SK-N-SH (cell line): Measurements from ENCODE around the gene SPATA32. TPM values are rescaled to one million over a fixed set of nuclear protein-coding genes. Genes with fewer than 3 reads are reported as not detected.

ENCODE experiments used
- CTCF ChIA-PET: fragments of 300-600, 350-600 bp; formaldehyde crosslinking; extraction: SDS; loops from one replicate; lab custom pipeline; 2021; lab: Yijun Ruan, JAX
- POLR2A ChIA-PET: fragments of 350-600 bp; sonication (Branson Sonifier 250); formaldehyde crosslinking; extraction: SDS; loops from one replicate; lab custom pipeline; 2020; ENCODE audit warnings: antibody characterized with exemption, inconsistent platforms; lab: Yijun Ruan, JAX
- DNase-seq: peaks from one replicate; pipeline ENCODE4 v3.0.0; 2012
- H2AFZ ChIP-seq: fragments of 200-600 bp; sonication (generic); 2 replicates; pipeline ENCODE4 v1.8.1; 2016; ENCODE audit warnings: antibody characterized with exemption, mild to moderate bottlenecking, low read depth
- H3F3A ChIP-seq: fragments of 200-600 bp; sonication (generic); replicated peaks from 2 replicates; pipeline ENCODE3; 2016; ENCODE audit warnings: antibody characterized with exemption, mild to moderate bottlenecking; ENCODE audit not compliant: insufficient read depth
- H3K27ac ChIP-seq, 2 experiments: fragments of 200-500 bp in 1 of 2; fragments of 200-600 bp in 1 of 2; sonication (Bioruptor generic) in 1 of 2; sonication (generic), shearing (Covaris generic) in 1 of 2; 2 replicates each; pipeline versions ENCODE4 v1.5.1 to v1.6.1; 2014 to 2016; ENCODE audit warnings: low read depth in 2 of 2, inconsistent platforms in 1 of 2, low read length in 1 of 2, mild to moderate bottlenecking in 1 of 2, mixed read lengths in 1 of 2
- H3K27me3 ChIP-seq: fragments of 200-600 bp; sonication (generic), shearing (Covaris generic); 2 replicates; pipeline ENCODE4 v1.6.1; 2016; ENCODE audit warnings: mixed run types; ENCODE audit not compliant: insufficient read depth
- H3K36me3 ChIP-seq, 2 experiments: fragments of 200-500 bp in 1 of 2; fragments of 200-600 bp in 1 of 2; sonication (Bioruptor generic) in 1 of 2; sonication (generic) in 1 of 2; replicated peaks in 1 of 2; 2 replicates each; pipeline versions ENCODE3 to v1.5.1; 2014 to 2016; ENCODE audit warnings: low read length in 1 of 2, mild to moderate bottlenecking in 1 of 2; ENCODE audit not compliant: insufficient read depth in 2 of 2, control insufficient read depth in 1 of 2
- H3K4me1 ChIP-seq, 2 experiments: fragments of 200-500 bp in 1 of 2; fragments of 200-600 bp in 1 of 2; sonication (Bioruptor generic) in 1 of 2; sonication (generic), shearing (Covaris generic) in 1 of 2; 2 replicates each; pipeline versions ENCODE4 v1.5.1 to v1.6.1; 2014 to 2016; ENCODE audit warnings: low read depth in 1 of 2, low read length in 1 of 2, mixed run types in 1 of 2; ENCODE audit not compliant: insufficient read depth in 2 of 2, control insufficient read depth in 1 of 2
- H3K4me2 ChIP-seq: fragments of 200-600 bp; sonication (generic), shearing (Covaris generic); 2 replicates; pipeline ENCODE4 v1.6.1; 2017; ENCODE audit warnings: mixed run types
- H3K4me3 ChIP-seq, 2 experiments: fragments of 200-500 bp in 1 of 2; fragments of 200-600 bp in 1 of 2; sonication (Bioruptor generic) in 1 of 2; sonication (generic), shearing (Covaris generic) in 1 of 2; 2 replicates each; pipeline versions ENCODE4 v1.5.1 to v1.8.1; 2014 to 2016; ENCODE audit warnings: low read depth in 2 of 2, inconsistent platforms in 1 of 2, low read length in 1 of 2, mild to moderate bottlenecking in 1 of 2, mixed read lengths in 1 of 2, moderate library complexity in 1 of 2
- H3K79me2 ChIP-seq: fragments of 200-600 bp; sonication (generic); 2 replicates; pipeline ENCODE4 v1.8.1; 2017; ENCODE audit warnings: mild to moderate bottlenecking; ENCODE audit not compliant: insufficient read depth
- H3K9ac ChIP-seq: fragments of 200-600 bp; sonication (generic); 2 replicates; pipeline ENCODE4 v1.6.1; 2017; ENCODE audit warnings: mixed run types
- H3K9me2 ChIP-seq: fragments of 200-600 bp; sonication (generic); 2 replicates; pipeline ENCODE4 v1.6.1; 2017; ENCODE audit warnings: mixed run types
- H3K9me3 ChIP-seq: fragments of 200-600 bp; sonication (generic); 2 replicates; pipeline ENCODE4 v1.6.1; 2017; ENCODE audit warnings: mixed run types, mild to moderate bottlenecking, moderate library complexity
- H4K20me1 ChIP-seq: fragments of 200-600 bp; sonication (generic); 2 replicates; pipeline ENCODE4 v1.6.1; 2017; ENCODE audit warnings: mild to moderate bottlenecking, mixed run types; ENCODE audit not compliant: insufficient read depth
- CHD2 ChIP-seq: fragments of 150-350 bp; IDR thresholded peaks from 2 replicates; pipeline ENCODE4 v1.6.1; 2018; ENCODE audit warnings: low read length; ENCODE audit not compliant: partially characterized antibody
- CTCF ChIP-seq: fragments of 200-600 bp; sonication (generic); IDR thresholded peaks from 2 replicates; pipeline ENCODE4 v1.6.1; 2017; ENCODE audit warnings: antibody characterized with exemption, mild to moderate bottlenecking, moderate library complexity
- FOXM1 ChIP-seq: IDR thresholded peaks from 2 replicates; pipeline ENCODE4 v1.4.0; 2012; ENCODE audit warnings: low read depth, mild to moderate bottlenecking
- GABPA ChIP-seq: IDR thresholded peaks from 2 replicates; pipeline ENCODE4 v1.4.0; 2012; ENCODE audit warnings: low read depth, mild to moderate bottlenecking
- MXI1 ChIP-seq: IDR thresholded peaks from 2 replicates; pipeline ENCODE4 v1.6.1; 2012; ENCODE audit warnings: mild to moderate bottlenecking, low read depth, low read length, improper control_type of control experiment
- NFIC ChIP-seq: IDR thresholded peaks from 2 replicates; pipeline ENCODE4 v1.4.0; 2012; ENCODE audit warnings: borderline replicate concordance
- POLR2AphosphoS5 ChIP-seq: IDR thresholded peaks from 2 replicates; pipeline ENCODE4 v1.6.1; 2012; ENCODE audit warnings: low read depth, low read length
- RAD21 ChIP-seq: IDR thresholded peaks from 2 replicates; pipeline ENCODE4 v1.6.1; 2012; ENCODE audit warnings: mild to moderate bottlenecking, low read length
- RCOR1 ChIP-seq: fragments of 150-350 bp; IDR thresholded peaks from 2 replicates; pipeline ENCODE4 v1.6.1; 2017; ENCODE audit warnings: antibody characterized with exemption, low read length
- RXRA ChIP-seq: IDR thresholded peaks from 2 replicates; pipeline ENCODE4 v1.4.0; 2012; ENCODE audit warnings: low read depth, mild to moderate bottlenecking, borderline replicate concordance
- TAF1 ChIP-seq: IDR thresholded peaks from 2 replicates; pipeline ENCODE4 v1.6.1; 2012; ENCODE audit warnings: low read depth, mild to moderate bottlenecking, low read length, moderate library complexity, borderline replicate concordance
- TCF12 ChIP-seq: IDR thresholded peaks from 2 replicates; pipeline ENCODE4 v1.4.0; 2012
- TEAD4 ChIP-seq: IDR thresholded peaks from 2 replicates; pipeline ENCODE4 v1.4.0; 2012; ENCODE audit warnings: mild to moderate bottlenecking, borderline replicate concordance; ENCODE audit not compliant: insufficient read depth
- WGBS: methylation state at CpG from one replicate; pipeline ENCODE4 v1.1.6; 2017; ENCODE audit warnings: low lambda C conversion rate; 5-methylcytosine and 5-hydroxymethylcytosine counted together
- polyA plus RNA-seq, 3 experiments: library from polyadenylated mRNA; depleted of rRNA; stranded (reverse); fragments of >200 nt; gene quantifications; 2 replicates each; pipeline ENCODE4 v1.2.3, GENCODE V29; 2012
- TF ChIP-seq, protein P1 (sequence below): IDR thresholded peaks from 2 replicates; pipeline ENCODE4 v1.4.0; 2012; ENCODE audit warnings: low read depth, borderline replicate concordance
- TF ChIP-seq, protein P2 (sequence below): IDR thresholded peaks from 2 replicates; pipeline ENCODE4 v1.6.1; 2012; ENCODE audit warnings: mild to moderate bottlenecking, low read depth, low read length, moderate library complexity
- TF ChIP-seq, protein P3 (sequence below): IDR thresholded peaks from 2 replicates; pipeline ENCODE4; 2012

SPATA32 gene
- polyA plus RNA-seq, 1 of the 3 experiments (the other 2 are of a cell fraction): not detected

GRCh38 chr17:45306623-45307022 is 44.7 kb upstream of the SPATA32 start:
- CTCF ChIA-PET: interaction anchor here (0.6 to 2.5 kb wide), 9 partner anchors 12 to 88 kb away, joined by 3 to 15 read pairs (median 4); no protein-coding TSS in a partner anchor
- H3K4me3 ChIP-seq: no peak overlapping the region
- peaks cover 15 to 32% of the 10 kb centered on the region in 2 experiments for H3K36me3 ChIP-seq
- H4K20me1 ChIP-seq: peaks cover 54% of the 10 kb centered on the region
- no peak overlapping the region for H2AFZ ChIP-seq
- peak; percentile 16; the same call in 1 of the 2 replicates for TF ChIP-seq RAD21
- TF ChIP-seq CHD2: no peak
- TF ChIP-seq, protein P1, sequence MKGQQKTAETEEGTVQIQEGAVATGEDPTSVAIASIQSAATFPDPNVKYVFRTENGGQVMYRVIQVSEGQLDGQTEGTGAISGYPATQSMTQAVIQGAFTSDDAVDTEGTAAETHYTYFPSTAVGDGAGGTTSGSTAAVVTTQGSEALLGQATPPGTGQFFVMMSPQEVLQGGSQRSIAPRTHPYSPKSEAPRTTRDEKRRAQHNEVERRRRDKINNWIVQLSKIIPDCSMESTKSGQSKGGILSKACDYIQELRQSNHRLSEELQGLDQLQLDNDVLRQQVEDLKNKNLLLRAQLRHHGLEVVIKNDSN: no peak
- no peak for TF ChIP-seq FOXM1
- TF ChIP-seq, protein P2, sequence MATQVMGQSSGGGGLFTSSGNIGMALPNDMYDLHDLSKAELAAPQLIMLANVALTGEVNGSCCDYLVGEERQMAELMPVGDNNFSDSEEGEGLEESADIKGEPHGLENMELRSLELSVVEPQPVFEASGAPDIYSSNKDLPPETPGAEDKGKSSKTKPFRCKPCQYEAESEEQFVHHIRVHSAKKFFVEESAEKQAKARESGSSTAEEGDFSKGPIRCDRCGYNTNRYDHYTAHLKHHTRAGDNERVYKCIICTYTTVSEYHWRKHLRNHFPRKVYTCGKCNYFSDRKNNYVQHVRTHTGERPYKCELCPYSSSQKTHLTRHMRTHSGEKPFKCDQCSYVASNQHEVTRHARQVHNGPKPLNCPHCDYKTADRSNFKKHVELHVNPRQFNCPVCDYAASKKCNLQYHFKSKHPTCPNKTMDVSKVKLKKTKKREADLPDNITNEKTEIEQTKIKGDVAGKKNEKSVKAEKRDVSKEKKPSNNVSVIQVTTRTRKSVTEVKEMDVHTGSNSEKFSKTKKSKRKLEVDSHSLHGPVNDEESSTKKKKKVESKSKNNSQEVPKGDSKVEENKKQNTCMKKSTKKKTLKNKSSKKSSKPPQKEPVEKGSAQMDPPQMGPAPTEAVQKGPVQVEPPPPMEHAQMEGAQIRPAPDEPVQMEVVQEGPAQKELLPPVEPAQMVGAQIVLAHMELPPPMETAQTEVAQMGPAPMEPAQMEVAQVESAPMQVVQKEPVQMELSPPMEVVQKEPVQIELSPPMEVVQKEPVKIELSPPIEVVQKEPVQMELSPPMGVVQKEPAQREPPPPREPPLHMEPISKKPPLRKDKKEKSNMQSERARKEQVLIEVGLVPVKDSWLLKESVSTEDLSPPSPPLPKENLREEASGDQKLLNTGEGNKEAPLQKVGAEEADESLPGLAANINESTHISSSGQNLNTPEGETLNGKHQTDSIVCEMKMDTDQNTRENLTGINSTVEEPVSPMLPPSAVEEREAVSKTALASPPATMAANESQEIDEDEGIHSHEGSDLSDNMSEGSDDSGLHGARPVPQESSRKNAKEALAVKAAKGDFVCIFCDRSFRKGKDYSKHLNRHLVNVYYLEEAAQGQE: no peak
- no peak for TF ChIP-seq MXI1
- peak; percentile 45 for TF ChIP-seq CTCF
- POLR2A ChIA-PET: no interaction called here
- 82% methylated on average over 5 of the region's 5 CpGs for WGBS
- H3K9me3 ChIP-seq: no peaks in the 10 kb centered on the region
- peaks cover 45% of the 10 kb centered on the region for H3F3A ChIP-seq
- peaks cover 96% of the 10 kb centered on the region for H3K79me2 ChIP-seq
- H3K9me2 ChIP-seq: no peaks in the 10 kb centered on the region
- H3K27ac ChIP-seq: peak overlapping the region in 1 of 2 experiments; percentile 98; a peak in 2 of 4 replicates
- H3K27me3 ChIP-seq: no peaks in the 10 kb centered on the region
- H3K4me1 ChIP-seq: peaks cover 20 to 43% of the 10 kb centered on the region in 2 experiments
- DNase-seq: no peak
- H3K9ac ChIP-seq: no peak overlapping the region
- 0 out of 2 replicates have a peak overlapping the region, but pooled peaks have one; percentile 23 for H3K4me2 ChIP-seq

DNA sequence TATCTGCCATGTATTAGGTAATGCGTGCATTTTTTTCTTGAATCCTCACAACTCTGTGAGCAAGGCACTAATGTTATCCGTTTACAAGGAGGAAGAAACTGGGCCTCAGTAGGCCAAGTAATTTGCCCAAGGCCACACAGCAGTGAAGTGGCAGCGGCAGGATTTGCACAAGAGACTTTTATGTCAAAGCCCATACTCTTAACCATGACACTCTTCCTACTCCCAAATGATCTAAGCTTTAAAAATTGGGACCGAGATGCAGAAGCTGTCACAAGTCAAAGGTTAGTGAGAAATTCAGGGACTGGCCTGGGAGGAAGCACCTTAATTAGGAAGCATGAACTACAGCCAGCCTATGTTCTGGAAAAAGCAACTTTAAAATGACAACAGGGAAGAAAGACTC is 44.2 kb upstream of the SPATA32 start:
- Histone ChIP-seq H2AFZ (no peak overlapping the region), H3K79me2 (peaks cover 96% of the 10 kb centered on the region), H3K4me2 (peak overlapping the region; percentile 23; the same call in 1 of the 2 replicates), H3K9me2 (no peaks in the 10 kb centered on the region), H3F3A (peaks cover 45% of the 10 kb centered on the region), H3K27ac (peak overlapping the region in 1 of 2 experiments; percentile 98; a peak in 2 of 4 replicates), H3K4me1 (peaks cover 15 to 38% of the 10 kb centered on the region in 2 experiments), H3K36me3 (peaks cover 12 to 29% of the 10 kb centered on the region in 2 experiments), H4K20me1 (peaks cover 51% of the 10 kb centered on the region), H3K27me3 (no peaks in the 10 kb centered on the region), H3K9me3 (no peaks in the 10 kb centered on the region), H3K9ac (no peak overlapping the region), H3K4me3 (no peak overlapping the region)
- WGBS: 67% methylated on average over 4 of the region's 4 CpGs
- POLR2A ChIA-PET: no interaction called here
- DNase-seq: no peak
- CTCF ChIA-PET: interaction anchor here (0.6 to 2.5 kb wide), 9 partner anchors 12 to 87 kb away, joined by 3 to 15 read pairs (median 4); no protein-coding TSS in a partner anchor
- TF ChIP-seq TCF12: no peak
- no peak for TF ChIP-seq POLR2AphosphoS5
- no peak for TF ChIP-seq TEAD4
- no peak for TF ChIP-seq RCOR1
- TF ChIP-seq, protein P2: no peak
- TF ChIP-seq GABPA: no peak
- TF ChIP-seq FOXM1: no peak
- TF ChIP-seq NFIC: no peak
- TF ChIP-seq RXRA: no peak
- no peak for TF ChIP-seq TAF1
- no peak for TF ChIP-seq MXI1
- TF ChIP-seq, protein P3, sequence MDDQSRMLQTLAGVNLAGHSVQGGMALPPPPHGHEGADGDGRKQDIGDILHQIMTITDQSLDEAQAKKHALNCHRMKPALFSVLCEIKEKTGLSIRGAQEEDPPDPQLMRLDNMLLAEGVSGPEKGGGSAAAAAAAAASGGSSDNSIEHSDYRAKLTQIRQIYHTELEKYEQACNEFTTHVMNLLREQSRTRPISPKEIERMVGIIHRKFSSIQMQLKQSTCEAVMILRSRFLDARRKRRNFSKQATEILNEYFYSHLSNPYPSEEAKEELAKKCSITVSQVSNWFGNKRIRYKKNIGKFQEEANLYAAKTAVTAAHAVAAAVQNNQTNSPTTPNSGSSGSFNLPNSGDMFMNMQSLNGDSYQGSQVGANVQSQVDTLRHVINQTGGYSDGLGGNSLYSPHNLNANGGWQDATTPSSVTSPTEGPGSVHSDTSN: no peak
